ENCODE data around the gene TEX11.

TEX11 gene

GRCh38 chrX:70908541-70908940, at the start of gene TEX11:
TEX11 (minus strand) TSS chrX:70908711; CDS start chrX:70907789, 922 bp downstream.
- Histone ChIP-seq H3K9ac (no peak within 1 kb of the TSS), H2AFZ (ENCODE audit: low read depth) (no peak within 1 kb of the TSS), H3K79me2 (ENCODE audit: insufficient read depth, low read depth) (no peaks in the 10 kb centered on the region), H3K27me3 (ENCODE audit: insufficient read depth, low read depth) (no peaks in the 10 kb centered on the region), H3K4me3 (IDR thresholded peaks at IDR 0.05; ENCODE audit: insufficient read depth, low read depth, low read length) (no peak within 1 kb of the TSS), H4K20me1 (ENCODE audit: insufficient read depth) (no peaks in the 10 kb centered on the region), H3K4me1 (ENCODE audit: low read depth, poor library complexity, severe bottlenecking) (no peaks in the 10 kb centered on the region), H3K36me3 (ENCODE audit: insufficient read depth) (no peaks in the 10 kb centered on the region), H3K27ac (no peak within 1 kb of the TSS), H3K4me2 (no peak within 1 kb of the TSS)
- no peak for TF ChIP-seq CTCF (conservative IDR thresholded peaks at IDR 0.05; ENCODE audit: low read depth, low read length)

- H3K4me3 ChIP-seq (IDR thresholded peaks at IDR 0.05; ENCODE audit: insufficient read depth, low read depth, low read length), result no peak overlapping the region
These were observed 46.4 kb upstream of the TEX11 start for GRCh38 chrX:70954871-70955270.

GRCh38 chrX:70924294-70924911, 15.9 kb upstream of the TEX11 start:
- H3K4me2 ChIP-seq, result no peak overlapping the region
- H4K20me1 ChIP-seq (ENCODE audit: insufficient read depth), result no peaks in the 10 kb centered on the region
- no peak for TF ChIP-seq CTCF (conservative IDR thresholded peaks at IDR 0.05; ENCODE audit: low read depth, low read length)
- H3K27me3 ChIP-seq (ENCODE audit: insufficient read depth, low read depth), result no peaks in the 10 kb centered on the region
- H3K9ac ChIP-seq, result no peak overlapping the region
- H3K4me3 ChIP-seq (IDR thresholded peaks at IDR 0.05; ENCODE audit: insufficient read depth, low read depth, low read length), result no peak overlapping the region
- no peak overlapping the region for H2AFZ ChIP-seq (ENCODE audit: low read depth)
- no peaks in the 10 kb centered on the region for H3K36me3 ChIP-seq (ENCODE audit: insufficient read depth)
- H3K79me2 ChIP-seq (ENCODE audit: insufficient read depth, low read depth), result no peaks in the 10 kb centered on the region
- H3K27ac ChIP-seq, result no peak overlapping the region
- H3K4me1 ChIP-seq (ENCODE audit: low read depth, poor library complexity, severe bottlenecking), result no peaks in the 10 kb centered on the region

More at GRCh38 chrX:70954871-70955270, 46.4 kb upstream of the TEX11 start:
- H3K36me3 ChIP-seq (ENCODE audit: insufficient read depth), result no peaks in the 10 kb centered on the region
- no peaks in the 10 kb centered on the region for H3K27me3 ChIP-seq (ENCODE audit: insufficient read depth, low read depth)
- no peaks in the 10 kb centered on the region for H3K4me1 ChIP-seq (ENCODE audit: low read depth, poor library complexity, severe bottlenecking)
- H4K20me1 ChIP-seq (ENCODE audit: insufficient read depth), result no peaks in the 10 kb centered on the region
- H3K4me2 ChIP-seq, result no peak overlapping the region
- H3K9ac ChIP-seq, result no peak overlapping the region
- H3K79me2 ChIP-seq (ENCODE audit: insufficient read depth, low read depth), result no peaks in the 10 kb centered on the region
- no peak overlapping the region for H2AFZ ChIP-seq (ENCODE audit: low read depth)
- no peak for TF ChIP-seq CTCF (conservative IDR thresholded peaks at IDR 0.05; ENCODE audit: low read depth, low read length)
- no peak overlapping the region for H3K27ac ChIP-seq

- Histone ChIP-seq H3K4me2 (no peak overlapping the region), H3K4me3 (IDR thresholded peaks at IDR 0.05; ENCODE audit: insufficient read depth, low read depth, low read length) (no peak overlapping the region), H3K4me1 (ENCODE audit: low read depth, poor library complexity, severe bottlenecking) (no peaks in the 10 kb centered on the region), H3K36me3 (ENCODE audit: insufficient read depth) (no peaks in the 10 kb centered on the region), H3K9ac (no peak overlapping the region), H3K27me3 (ENCODE audit: insufficient read depth, low read depth) (no peaks in the 10 kb centered on the region), H3K79me2 (ENCODE audit: insufficient read depth, low read depth) (no peaks in the 10 kb centered on the region), H4K20me1 (ENCODE audit: insufficient read depth) (no peaks in the 10 kb centered on the region), H2AFZ (ENCODE audit: low read depth) (no peak overlapping the region), H3K27ac (no peak overlapping the region)
- TF ChIP-seq CTCF (conservative IDR thresholded peaks at IDR 0.05; ENCODE audit: low read depth, low read length), result no peak
These were observed 14.4 kb upstream of the TEX11 start for GRCh38 chrX:70922774-70923473.

Measured in KMS-11 (cell line).